T47D (cell line): ENCODE results near the gene UNC5B.

Experiments used
- DNase-seq, 2 experiments: peaks; one replicate each; pipeline versions ENCODE4 v3.0.0 to v3.0.0-alpha.2; 2011 to 2012; ENCODE audit warnings: low read depth in 1 of 2, low spot score in 1 of 2
- JUND ChIP-seq: IDR thresholded peaks from 2 replicates; pipeline ENCODE4 v1.6.1; 2012; ENCODE audit warnings: low read depth
- in situ Hi-C: cut with HindIII; loops from 2 replicates; pipeline ENCODE4 v1.10.0; 2016; ENCODE audit warnings: low sequenced_read_pairs, low pct_unique_long_range_greater_than_20kb

Gene UNC5B

GRCh38 chr10:71193516-71193915, 18.9 kb upstream of the UNC5B start:
- DNase-seq, result no peak
- TF ChIP-seq JUND, result no peak
- in situ Hi-C loops, result no loop called here

- TF ChIP-seq JUND, result no peak
- DNase-seq, result no peak
- in situ Hi-C loops, result no loop called here
These were observed 14.4 kb upstream of the UNC5B start for GRCh38 chr10:71197955-71198354.

- in situ Hi-C loops, result no loop called here
- DNase-seq, result no peak
- no peak for TF ChIP-seq JUND
These were observed 10.5 kb upstream of the UNC5B start for GRCh38 chr10:71201849-71202248.

GRCh38 chr10:71202314-71202713, 10.1 kb upstream of the UNC5B start:
- in situ Hi-C loops, result no loop called here
- no peak for DNase-seq
- no peak for TF ChIP-seq JUND

- in situ Hi-C loops, result no loop called here
- TF ChIP-seq JUND, result no peak
- DNase-seq, result no peak
These were observed 9.2 kb upstream of the UNC5B start for GRCh38 chr10:71203124-71203523.

GRCh38 chr10:71203716-71204115, 8.7 kb upstream of the UNC5B start:
- DNase-seq, result no peak
- in situ Hi-C loops, result no loop called here

GRCh38 chr10:71204746-71205145, 7.6 kb upstream of the UNC5B start:
- no peak for DNase-seq
- TF ChIP-seq JUND, result no peak
- in situ Hi-C loops, result no loop called here

More at GRCh38 chr10:71203716-71204115, 8.7 kb upstream of the UNC5B start:
- no peak for TF ChIP-seq JUND

- DNase-seq, result no peak
- in situ Hi-C loops, result no loop called here
- TF ChIP-seq JUND, result no peak
These were observed 6.9 kb upstream of the UNC5B start for GRCh38 chr10:71205468-71205867.

- no peak for TF ChIP-seq JUND
- no peak for DNase-seq
- in situ Hi-C loops, result no loop called here
These were observed 5.5 kb upstream of the UNC5B start for GRCh38 chr10:71206911-71207310.

GRCh38 chr10:71207578-71207977, 4.8 kb upstream of the UNC5B start:
- TF ChIP-seq JUND, result no peak
- DNase-seq, result no peak
- in situ Hi-C loops, result no loop called here

- no peak for DNase-seq
- no peak for TF ChIP-seq JUND
- in situ Hi-C loops, result no loop called here
These were observed 3.0 kb upstream of the UNC5B start for GRCh38 chr10:71209352-71209715.

- in situ Hi-C loops, result no loop called here
- no peak for TF ChIP-seq JUND
- DNase-seq, result no peak
These were observed 2.4 kb upstream of the UNC5B start for GRCh38 chr10:71209731-71210541.

- in situ Hi-C loops, result no loop called here
- DNase-seq, result peak in 1 of 2 experiments; percentile 16
- no peak for TF ChIP-seq JUND
These were observed 1.9 kb upstream of the UNC5B start for GRCh38 chr10:71210542-71210871.

GRCh38 chr10:71211053-71211452, 1.3 kb upstream of the UNC5B start:
- TF ChIP-seq JUND, result no peak
- in situ Hi-C loops, result no loop called here
- no peak for DNase-seq
